NCI-H187 (cell line): ENCODE measurements around the gene POM121L2.
"Not testable (repeated sequence)": the region's sequence is repeated elsewhere in the genome, so short reads cannot be mapped to it uniquely, and the experiment has no call there.

Source experiments
- DNase-seq, 2 experiments: peaks; one replicate each; lab custom pipeline; 2025; lab: John Stamatoyannopoulos, UW

The POM121L2 gene

DNA sequence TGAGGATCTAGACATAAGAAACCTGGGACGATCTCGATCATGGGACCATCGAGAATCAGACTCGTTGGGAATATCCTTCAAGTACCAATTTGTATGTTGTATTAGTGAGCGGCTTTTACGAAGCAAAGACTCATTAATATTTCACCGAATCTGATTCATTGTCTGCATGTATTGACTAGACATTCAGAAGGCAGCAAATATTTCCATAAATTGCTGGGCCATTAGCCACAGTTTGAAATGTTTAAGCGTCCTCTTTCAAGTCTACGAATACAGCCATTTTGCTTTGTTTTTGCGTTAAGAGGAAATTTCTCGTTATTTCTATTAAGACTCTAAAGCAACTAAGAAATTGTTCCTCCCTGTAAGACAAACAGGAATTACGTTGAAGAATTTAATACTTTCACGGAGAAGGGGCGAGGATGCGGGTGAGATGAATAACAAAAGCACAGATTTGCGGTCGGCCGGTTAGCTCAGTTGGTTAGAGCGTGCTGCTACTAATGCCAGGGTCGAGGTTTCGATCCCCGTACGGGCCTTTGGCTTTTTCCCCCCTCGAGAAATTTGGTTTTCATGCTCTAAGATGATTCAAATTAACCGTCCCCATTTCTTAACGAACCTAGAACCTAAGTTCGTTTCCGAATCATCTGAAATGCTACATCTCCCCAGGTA is 18.5 kb downstream of the POM121L2 start:
- no peak for DNase-seq

DNA sequence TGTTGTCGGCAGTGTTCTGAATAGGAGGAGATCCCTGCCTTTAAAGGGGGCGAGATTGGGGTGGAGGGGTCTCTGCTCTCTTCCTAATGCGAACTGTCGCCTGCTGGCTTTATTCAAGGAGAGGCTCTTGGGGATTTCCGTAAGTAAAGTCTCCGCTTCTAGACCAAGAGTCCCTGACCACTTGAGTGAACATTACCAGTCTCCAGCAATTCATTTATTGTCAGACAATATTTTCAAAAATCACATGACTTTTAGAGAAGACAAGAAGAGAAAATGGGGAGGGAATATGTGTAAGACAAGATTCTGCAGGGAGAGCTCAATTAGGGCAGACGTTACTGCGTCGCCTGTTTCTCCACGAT is 21.2 kb downstream of the POM121L2 start:
- no peak for DNase-seq

DNA sequence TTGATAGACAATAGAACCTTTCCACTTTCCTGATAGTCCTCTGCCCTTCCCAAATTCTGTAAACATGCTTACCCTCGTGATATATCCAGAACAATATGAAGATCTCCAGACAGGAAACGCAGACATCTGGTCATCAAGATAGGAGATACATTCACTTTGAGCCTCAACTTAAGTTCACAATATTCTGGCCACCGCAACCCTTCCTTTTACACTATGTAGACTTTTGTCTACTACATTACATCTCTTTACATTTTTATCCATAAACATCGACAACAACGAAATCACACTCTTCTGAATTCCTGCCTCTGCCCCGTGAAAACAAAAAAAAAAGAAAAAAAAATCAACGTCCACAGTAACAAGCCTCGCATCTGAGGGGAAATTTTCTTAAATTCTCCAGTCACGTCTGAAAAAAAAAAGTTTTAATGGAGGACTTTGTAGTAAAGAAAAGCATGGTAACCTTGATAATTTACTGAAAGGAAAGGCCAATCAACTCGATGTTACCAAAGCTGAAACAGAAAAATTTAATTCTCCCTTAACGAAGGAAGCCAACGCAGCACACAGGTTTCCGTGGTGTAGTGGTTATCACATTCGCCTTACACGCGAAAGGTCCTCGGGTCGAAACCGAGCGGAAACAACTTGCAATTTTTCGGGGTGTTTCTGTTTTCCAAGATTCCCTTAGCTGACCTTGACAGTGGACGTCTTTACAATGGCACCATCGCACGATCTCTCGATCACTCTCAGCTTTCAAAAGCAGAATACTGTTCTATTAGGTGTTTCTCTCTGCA is 21.8 kb downstream of the POM121L2 start:
- no peak for DNase-seq

DNA sequence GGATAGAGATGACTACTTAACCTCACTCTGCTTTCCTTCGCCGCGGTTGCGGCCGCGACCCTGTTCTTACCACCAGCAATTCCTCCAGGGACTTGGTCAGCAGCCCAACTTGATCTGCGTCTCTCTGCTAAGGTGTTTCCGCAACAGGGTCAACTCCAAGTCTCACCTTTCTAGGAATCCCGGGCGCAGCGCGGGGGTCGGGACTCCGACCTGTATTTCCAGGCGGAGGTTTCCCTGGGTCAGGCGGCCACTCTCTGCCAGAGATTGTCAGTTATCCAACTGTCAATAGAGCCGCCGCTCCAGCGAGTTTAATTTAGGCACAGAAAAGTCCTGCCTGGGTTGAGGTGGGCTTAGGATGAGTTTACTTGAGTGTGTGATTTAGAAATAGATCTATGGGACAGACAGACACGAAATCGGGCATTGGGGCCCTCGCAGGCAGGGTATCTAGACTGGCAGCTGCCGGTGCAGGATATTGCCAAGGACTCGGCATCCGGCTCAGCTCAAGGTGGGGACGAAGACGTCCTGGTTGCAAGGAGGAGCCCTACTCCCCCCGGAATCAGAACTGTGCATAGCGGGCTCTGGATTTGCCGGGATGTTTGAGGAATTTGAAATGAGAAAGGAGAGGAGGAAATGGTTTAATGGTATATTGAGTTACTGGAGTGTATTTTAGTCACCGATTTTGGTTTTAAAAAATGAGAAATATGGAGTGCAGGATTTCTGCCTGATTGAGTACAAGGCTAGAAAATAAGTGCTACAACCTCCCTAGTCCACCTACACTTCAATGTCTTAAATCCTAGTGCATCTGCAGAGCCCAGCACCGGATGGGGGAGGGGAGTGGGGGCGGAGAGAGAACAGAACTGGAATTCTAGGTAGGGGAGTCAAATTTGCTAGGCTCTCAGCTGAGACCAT is 23.7 kb downstream of the POM121L2 start:
- DNase-seq: no peak

DNA sequence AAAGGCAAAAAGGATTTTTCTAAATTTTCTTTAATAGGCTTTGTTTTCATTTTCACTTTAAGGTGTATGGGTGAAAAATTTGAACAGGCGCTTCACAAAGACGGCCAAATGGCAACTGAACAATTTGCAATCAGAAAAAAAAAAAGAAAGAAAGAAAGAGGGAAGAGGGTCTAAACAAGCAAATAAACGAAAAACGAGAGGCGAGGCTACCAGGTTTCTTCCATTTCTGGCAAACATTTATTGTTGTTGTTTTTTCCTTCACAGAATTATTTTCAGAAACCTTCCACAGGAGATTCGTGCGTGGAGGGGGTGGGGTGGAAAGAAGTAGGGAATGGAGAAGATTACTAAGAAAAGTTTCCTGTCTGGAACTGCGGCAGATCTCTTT is 24.3 kb downstream of the POM121L2 start:
- DNase-seq: no peak

DNA sequence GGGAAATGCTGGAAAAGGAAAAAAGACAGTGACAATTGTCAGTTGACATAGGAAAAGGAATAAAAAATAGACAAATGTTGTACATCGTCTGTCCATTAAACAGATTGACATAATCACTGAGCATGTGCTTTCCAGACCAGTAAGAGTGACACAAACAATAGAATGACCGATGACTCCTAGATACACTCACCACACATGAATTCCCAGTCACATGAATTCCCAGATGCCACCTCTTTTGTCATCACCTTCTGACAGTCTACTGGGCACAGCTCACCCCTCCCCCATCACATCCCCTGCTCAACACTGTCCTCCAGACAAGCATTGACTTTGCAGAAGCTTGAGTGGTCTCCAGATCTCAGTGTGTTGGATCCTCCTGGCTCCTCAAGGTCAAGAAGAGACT is 25.9 kb downstream of the POM121L2 start:
- DNase-seq: no peak

DNA sequence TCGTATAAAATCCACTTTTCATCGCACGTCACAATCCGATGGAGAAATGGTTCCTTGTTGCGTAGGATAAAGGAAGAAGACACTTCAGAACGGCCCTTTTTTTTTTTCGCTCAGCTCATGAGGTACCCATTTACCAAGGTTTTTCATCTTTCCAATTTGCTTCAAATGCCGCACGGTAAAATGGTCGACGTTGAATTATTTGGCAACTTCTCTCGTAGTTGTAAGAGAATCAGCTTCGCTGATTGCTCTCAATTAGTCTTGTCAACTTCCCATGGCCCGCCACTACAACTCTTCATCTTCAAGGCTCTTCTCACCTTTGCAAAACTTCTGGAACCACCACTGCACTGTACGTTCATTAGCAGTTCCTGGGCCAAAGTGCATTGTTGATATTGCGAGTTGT is 28.8 kb downstream of the POM121L2 start:
- DNase-seq: no peak

DNA sequence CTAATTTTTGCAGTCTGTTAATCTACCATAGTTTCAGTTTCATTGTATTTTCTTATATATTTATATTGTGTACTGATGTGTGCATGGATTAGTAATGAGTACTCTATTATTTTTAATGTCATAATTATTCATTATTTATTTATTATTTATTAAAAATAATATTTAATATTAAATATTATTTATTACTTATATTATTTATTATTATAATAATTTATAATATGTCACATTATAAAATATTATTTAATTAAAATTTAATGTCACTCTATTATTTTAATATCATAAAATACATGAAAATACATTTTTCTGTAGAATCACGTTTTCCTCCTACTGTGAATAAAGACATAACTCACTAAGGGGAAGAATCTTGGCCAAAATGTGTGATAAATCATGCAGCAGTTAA is 30.5 kb downstream of the POM121L2 start:
- no peak for DNase-seq

DNA sequence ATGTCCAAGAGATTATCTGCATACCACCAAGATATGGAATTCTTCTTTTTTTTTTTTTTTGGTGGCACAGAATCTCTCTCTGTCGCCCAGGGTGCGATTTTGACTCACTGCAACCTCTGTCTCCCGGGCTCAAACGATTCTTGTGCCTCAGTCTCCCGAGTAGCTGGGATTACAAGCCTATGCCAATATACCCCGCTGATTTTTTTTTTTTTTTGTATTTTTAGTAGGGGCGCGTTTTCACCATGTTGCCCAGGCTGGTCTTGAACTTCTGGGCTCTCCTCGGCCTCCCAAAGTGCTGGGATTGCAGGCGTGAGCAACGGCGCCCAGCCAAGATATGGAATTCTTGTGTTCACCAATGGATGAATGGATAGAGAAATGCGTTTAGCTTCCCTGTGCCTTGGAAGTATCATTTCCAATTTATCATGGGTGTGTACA is 31.0 kb downstream of the POM121L2 start:
- no peak for DNase-seq

DNA sequence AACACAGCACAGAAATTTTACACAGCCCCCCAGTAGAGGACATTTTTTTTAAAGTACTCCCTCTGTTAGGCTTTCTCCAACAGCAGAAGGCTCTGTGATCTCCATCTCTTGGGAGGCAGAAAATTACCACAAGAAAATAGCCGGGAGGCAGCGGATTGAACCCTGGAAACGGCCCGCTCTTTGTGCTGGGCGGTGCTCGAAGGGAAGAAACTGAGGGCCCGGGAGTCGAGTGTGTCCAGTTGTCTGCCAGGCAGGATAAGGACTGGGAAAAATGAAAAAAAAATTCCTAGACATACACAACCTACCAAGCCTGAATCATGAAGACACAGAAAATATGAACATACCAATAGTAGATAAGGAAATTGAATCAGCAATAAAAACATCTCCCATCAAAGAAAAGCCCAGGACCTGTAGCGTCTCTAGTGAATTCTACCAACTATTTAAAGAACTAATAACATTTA is 31.5 kb downstream of the POM121L2 start:
- DNase-seq: no peak

DNA sequence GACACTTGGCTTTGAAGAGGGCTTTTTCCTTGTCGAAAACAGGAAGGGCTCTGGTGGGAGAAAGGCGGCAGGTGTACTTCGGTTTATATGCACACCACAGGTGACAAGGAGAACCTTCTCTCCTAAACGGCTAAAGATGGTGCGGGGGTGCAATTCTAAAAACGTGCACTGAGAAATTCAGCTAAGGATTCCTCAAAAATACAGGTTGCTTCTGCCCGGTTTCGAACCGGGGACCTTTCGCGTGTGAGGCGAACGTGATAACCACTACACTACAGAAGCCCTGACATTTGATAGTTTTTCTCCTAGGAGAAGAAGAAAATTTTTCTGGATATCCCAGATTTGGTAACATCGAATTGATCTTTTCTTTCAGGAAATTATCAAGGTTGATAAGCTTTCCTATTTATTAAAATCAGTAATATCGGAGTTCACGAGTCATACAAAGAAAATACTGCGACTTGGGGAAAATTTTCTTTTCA is 32.0 kb downstream of the POM121L2 start:
- no peak for DNase-seq

DNA sequence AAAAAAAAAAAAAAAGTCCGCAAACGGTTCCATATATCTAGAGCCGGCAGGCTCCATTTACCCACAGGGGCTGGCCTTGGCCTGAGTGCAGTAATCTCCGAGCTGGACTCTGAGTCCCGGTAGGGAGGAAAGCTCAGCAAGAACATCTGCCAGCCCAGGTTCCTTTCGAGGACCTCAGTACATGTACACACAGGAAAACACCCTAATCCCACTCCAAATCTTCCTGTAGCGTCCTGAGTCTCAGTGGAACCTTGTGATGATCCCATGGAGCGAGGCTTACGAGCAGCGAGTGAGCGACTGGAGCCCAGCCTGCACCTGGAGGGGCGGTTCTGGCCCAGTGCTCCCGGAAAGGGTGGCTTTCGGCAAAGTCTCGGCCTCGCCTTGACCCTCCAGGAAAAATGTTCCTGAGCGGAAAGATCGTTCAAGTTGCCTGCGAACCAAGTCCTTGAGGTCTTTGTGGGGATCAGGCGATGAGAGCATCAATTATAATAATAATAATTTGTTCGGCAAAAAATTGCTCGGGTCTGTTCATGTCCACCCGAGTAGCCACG is 32.5 kb downstream of the POM121L2 start:
- no peak for DNase-seq

DNA sequence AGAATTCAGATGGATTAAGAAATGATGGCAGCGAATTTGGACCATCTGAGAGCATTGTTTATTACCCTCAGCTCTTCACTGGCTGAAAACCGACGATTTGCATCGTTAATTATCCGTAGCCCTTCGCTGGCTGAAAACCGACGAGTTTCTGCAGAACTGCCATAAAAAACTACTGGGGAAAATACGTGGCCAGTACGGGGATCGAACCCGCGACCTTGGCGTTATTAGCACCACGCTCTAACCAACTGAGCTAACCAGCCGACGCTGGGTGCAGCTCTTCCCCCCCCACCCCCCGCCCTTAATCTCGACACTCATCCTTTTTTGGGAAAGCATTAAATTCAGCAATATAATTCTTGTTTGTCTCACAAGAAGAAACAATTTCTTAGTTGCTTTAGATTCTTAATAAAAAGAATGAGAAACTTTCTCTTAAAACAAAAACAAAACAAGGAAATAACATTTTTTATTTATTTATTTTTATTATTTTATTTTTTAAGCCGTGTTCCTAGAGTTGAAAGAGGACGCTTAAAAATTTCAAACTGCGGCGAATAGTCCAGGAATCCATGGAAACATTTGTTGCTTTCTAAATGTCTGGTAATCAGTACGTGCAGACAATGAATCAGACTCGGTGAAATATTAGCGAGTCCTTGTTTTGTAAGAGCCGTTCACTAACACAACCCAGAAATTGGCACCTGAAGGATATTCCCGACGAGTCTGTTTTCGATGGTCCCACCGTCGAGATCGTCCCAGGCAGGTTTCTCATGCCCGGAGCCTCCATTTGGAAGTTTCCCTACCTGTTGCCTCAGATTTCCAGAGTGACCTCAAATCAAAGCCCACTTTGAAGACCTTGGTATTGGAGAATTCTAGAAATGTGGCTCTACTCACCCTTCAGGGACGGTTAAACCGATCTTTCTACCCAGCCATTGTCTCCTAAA is 36.8 kb downstream of the POM121L2 start:
- no peak for DNase-seq

DNA sequence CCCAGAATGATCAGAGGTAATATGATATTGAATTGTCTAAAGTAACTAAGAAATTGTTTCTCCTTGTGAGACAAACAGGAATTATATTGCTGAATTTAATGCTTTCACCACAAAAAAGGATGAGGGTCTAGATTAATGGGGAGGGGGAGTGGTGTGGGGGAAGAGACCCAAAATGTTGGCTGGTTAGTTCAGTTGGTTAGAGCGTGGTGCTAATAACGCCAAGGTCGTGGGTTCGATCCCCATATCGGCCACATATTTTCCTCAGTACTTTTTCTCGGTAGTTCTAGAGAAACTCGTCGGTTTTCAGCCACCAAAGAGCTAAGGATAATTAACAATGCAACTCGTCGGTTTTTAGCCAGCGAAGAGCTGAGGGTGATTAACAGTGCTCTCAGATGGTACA is 38.3 kb downstream of the POM121L2 start:
- DNase-seq: no peak

DNA sequence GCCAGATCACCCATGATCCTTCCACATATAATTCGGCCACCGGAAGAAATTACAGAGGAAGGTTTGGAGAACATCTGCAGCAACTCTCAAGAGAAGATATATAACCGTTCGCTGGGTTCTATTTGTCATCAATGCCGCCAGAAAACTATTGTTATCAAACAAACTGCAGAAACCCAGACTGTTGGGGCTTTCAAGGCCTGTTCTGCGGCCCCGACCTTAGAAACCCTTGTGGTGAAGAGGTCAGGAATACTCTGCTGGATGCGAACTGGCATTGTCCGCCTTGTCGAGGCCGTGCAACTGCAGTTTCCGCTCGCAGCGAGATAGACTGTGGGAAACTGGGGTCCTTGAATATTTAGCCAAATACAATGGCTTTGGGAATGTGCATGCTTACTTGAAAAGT is 43.3 kb downstream of the POM121L2 start:
- DNase-seq: no peak

DNA sequence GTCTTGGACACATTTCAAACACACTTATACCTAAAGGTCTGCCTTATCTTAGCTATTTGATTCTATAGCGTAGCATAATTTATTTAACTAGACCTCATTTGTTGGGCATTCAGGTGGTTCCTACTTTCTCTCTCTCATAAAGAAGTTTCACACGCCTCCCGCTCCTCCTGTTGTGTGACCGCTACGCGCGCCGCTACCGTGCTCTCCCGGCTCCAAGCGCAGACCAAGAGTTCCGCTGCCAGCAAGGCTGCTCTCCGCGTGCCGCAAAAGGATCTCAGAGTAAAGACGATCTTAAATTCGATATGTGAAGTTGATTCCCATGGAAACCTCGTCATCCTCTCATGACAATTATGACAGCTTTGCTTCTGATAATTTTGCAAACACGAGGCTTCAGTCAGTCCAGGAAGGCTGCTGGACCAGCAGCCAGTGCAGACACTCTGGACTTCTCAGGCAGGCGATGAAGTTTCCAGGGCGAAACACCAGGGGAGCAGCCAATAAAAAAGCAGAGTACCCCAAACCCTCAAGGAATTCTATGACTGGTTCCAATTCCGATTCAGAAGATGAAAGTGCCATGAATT is 44.1 kb downstream of the POM121L2 start:
- no peak for DNase-seq

DNA sequence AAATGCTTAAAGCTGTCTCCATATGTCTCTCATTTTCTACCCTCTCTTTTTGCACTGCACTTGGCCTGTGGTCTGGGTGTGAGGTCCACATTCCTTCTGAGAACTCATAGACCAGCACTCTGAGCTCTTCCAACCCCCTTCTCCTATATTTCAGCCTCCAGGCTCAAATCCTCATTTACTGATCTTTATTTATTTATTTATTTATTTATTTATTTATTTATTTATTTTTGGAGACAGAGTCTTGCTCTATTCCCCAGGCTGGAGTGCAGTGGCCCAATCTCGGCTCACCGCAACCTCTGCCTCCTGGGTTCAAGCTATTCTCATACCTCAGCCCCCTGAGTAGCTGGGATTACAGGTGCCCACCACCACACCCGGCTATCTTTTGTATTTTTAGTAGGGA is 45.1 kb downstream of the POM121L2 start:
- not testable (repeated sequence) for DNase-seq

DNA sequence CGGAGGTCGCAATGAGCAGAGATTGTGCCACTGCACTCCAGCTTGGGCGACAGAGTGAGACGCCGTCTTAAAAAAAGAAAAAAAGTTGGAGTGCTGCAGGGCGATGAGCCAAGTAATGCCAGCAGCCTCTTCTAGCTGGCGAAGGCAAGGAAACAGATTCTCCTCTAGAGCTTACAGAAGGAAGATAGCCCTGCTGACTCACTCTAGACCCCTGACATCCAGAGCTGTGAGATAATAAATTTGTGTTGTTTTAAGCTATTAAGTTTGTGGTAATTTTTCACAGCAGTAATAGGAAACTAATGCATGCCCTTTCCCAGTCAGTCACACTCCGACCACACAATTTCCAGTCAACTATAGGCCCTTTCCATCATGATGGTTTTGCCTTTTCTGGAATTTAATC is 48.2 kb downstream of the POM121L2 start:
- DNase-seq: no peak

DNA sequence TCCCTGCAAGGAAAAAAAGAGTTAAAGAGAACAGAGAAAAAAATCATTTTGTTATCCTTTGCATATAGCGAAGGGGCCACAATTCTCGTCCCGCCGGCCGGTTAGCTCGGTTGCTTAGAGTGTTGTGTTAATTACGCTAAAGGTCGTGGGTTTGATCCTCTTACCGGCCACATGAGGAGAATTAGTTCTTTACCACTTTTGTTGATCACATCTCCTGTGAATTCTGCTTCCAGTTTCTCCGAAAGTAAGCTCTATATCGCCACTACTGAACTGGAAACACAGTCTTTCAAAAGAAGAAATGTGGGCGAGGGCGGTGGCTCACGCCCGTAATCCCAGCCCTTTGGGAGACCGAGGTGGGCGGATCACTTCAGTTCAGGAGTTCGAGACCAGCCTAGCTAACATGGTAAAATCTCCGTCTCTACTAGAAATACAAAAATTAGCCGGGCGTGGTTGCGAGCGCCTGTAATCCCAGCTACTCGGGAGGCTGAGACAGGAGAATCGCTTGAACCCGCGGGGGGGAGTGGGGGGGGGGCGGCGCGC is 51.2 kb downstream of the POM121L2 start:
- no peak for DNase-seq

DNA sequence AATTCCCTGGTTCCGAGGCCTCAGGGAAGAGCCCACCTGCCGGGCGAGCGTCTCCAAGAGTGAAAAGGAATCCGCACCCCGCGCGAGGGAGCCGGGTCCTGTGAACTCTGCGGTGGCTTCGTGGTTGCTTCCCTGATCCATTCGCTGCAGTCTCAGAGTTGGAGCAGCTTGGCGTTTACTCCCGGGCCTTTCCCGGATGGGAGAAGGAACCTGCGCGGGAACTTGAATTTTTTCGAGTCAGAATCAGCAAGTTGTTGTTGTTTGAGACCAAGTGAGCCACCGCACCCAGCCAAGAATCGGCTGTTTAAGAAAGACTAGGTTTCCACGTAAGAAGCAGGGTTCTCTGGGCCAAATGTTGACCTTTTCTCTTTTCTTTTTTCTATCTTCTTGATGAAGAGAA is 51.7 kb downstream of the POM121L2 start:
- no peak for DNase-seq
